Measurements from ENCODE around the gene FUS. TPM values are rescaled to one million over a fixed set of nuclear protein-coding genes. Genes with fewer than 3 reads are reported as not detected.
"Not testable (repeated sequence)": the region's sequence is repeated elsewhere in the genome, so short reads cannot be mapped to it uniquely, and the experiment has no call there.

FUS gene
- total and polyA plus RNA-seq, 2 donors: 36.5 to 478 TPM

GRCh38 chr16:31148896-31149295 lies 31.0 kb upstream of the FUS start:
- Histone ChIP-seq H3K27me3 (ENCODE audit: control insufficient read depth in 2 of 2, insufficient read depth in 1 of 2, low read length in 1 of 2) (peaks cover 0 to 30% of the 10 kb centered on the region in 2 donors), H3K4me3 (ENCODE audit: low read length in 2 of 2) (no peak overlapping the region), H3K27ac (ENCODE audit: low read depth in 1 of 2, low read length in 1 of 2) (no peak overlapping the region), H3K36me3 (ENCODE audit: control insufficient read depth in 2 of 2, insufficient read depth in 2 of 2, low read length in 1 of 2) (no peaks in the 10 kb centered on the region), H3K4me1 (ENCODE audit: control insufficient read depth in 2 of 2, insufficient read depth in 2 of 2, low read length in 2 of 2) (peaks cover 2 to 3% of the 10 kb centered on the region in 2 donors), H3K9me3 (ENCODE audit: control insufficient read depth in 2 of 2, insufficient read depth in 1 of 2, low read length in 1 of 2) (no peaks in the 10 kb centered on the region)
- no peak for DNase-seq (ENCODE audit: low read depth in 6 of 9, low spot score in 9 of 9)
- 97% methylated on average over 25 of the region's 25 CpGs for WGBS

DNA sequence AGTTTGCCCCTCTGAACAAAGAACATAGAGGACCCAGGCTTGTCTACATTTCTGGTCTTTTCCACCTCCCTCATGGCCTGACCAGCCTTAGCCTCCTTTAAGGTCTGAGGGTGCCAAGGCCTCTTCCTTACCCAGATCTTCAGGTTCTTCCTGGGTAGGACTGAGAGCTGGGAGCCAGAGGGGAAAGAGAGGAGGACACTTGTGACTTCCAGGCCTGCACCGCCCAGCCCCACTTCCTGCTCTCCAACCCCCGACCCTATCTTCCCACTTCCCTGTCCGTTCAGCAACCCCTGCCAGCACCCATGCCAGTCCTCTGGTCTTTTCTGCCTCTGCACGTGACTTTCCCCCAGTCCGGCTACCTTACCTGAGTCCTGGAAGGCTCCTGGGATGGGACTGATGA lies 30.6 kb upstream of the FUS start:
- 83% methylated on average over 5 of the region's 5 CpGs for WGBS
- H3K27ac ChIP-seq (ENCODE audit: low read depth in 1 of 2, low read length in 1 of 2): no peak overlapping the region
- no peak overlapping the region for H3K4me3 ChIP-seq (ENCODE audit: low read length in 2 of 2)
- H3K4me1 ChIP-seq (ENCODE audit: control insufficient read depth in 2 of 2, insufficient read depth in 2 of 2, low read length in 2 of 2): peaks cover 2 to 3% of the 10 kb centered on the region in 2 donors
- H3K27me3 ChIP-seq (ENCODE audit: control insufficient read depth in 2 of 2, insufficient read depth in 1 of 2, low read length in 1 of 2): peaks cover 0 to 30% of the 10 kb centered on the region in 2 donors
- no peaks in the 10 kb centered on the region for H3K36me3 ChIP-seq (ENCODE audit: control insufficient read depth in 2 of 2, insufficient read depth in 2 of 2, low read length in 1 of 2)
- H3K9me3 ChIP-seq (ENCODE audit: control insufficient read depth in 2 of 2, insufficient read depth in 1 of 2, low read length in 1 of 2): no peaks in the 10 kb centered on the region
- no peak for DNase-seq (ENCODE audit: low read depth in 6 of 9, low spot score in 9 of 9)

GRCh38 chr16:31149894-31150890 lies 29.7 kb upstream of the FUS start, which contains the start of gene PRSS36:
Gene PRSS36 (minus strand): TSS chr16:31150066. CDS start chr16:31150035, 31 bp downstream.
- Histone ChIP-seq H3K36me3 (ENCODE audit: control insufficient read depth in 2 of 2, insufficient read depth in 2 of 2, low read length in 1 of 2) (no peaks in the 10 kb centered on the region), H3K4me1 (ENCODE audit: control insufficient read depth in 2 of 2, insufficient read depth in 2 of 2, low read length in 2 of 2) (peaks cover 2 to 3% of the 10 kb centered on the region in 2 donors), H3K4me3 (ENCODE audit: low read length in 2 of 2) (no peak within 1 kb of the TSS), H3K27me3 (ENCODE audit: control insufficient read depth in 2 of 2, insufficient read depth in 1 of 2, low read length in 1 of 2) (peaks cover 0 to 30% of the 10 kb centered on the region in 2 donors), H3K27ac (ENCODE audit: low read depth in 1 of 2, low read length in 1 of 2) (no peak within 1 kb of the TSS), H3K9me3 (ENCODE audit: control insufficient read depth in 2 of 2, insufficient read depth in 1 of 2, low read length in 1 of 2) (no peaks in the 10 kb centered on the region)
- no peak for DNase-seq (ENCODE audit: low read depth in 6 of 9, low spot score in 9 of 9)
- WGBS: 94% methylated on average over 11 of the region's 11 CpGs

DNA sequence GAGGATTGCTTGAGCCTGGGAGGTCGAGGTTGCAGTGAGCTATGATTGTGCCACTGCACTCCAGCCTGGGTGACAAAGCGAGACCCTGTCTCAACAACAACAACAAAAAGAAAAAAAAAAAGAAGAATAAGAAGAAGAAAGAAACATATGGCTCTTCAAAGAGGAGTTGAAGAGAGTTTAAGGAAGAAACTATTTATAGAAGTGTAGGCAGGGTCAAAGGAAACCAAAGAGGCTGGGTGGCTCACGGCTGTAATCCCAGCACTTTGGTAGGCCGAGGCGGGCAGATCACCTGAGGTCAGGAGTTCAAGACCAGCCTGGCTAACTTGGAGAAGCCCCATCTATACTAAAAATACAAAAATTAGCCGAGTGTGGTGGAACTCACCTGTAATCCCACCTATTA lies 29.0 kb upstream of the FUS start:
- H3K27ac ChIP-seq (ENCODE audit: low read depth in 1 of 2, low read length in 1 of 2); H3K4me1 ChIP-seq (ENCODE audit: control insufficient read depth in 2 of 2, insufficient read depth in 2 of 2, low read length in 2 of 2); H3K4me3 ChIP-seq (ENCODE audit: low read length in 2 of 2); H3K36me3 ChIP-seq (ENCODE audit: control insufficient read depth in 2 of 2, insufficient read depth in 2 of 2, low read length in 1 of 2); DNase-seq (ENCODE audit: low read depth in 6 of 9, low spot score in 9 of 9); H3K9me3 ChIP-seq (ENCODE audit: control insufficient read depth in 2 of 2, insufficient read depth in 1 of 2, low read length in 1 of 2): not testable (repeated sequence)
- WGBS: 45% methylated on average over 6 of the region's 6 CpGs
- peaks cover 0 to 27% of the 10 kb centered on the region in 2 donors for H3K27me3 ChIP-seq (ENCODE audit: control insufficient read depth in 2 of 2, insufficient read depth in 1 of 2, low read length in 1 of 2)

DNA sequence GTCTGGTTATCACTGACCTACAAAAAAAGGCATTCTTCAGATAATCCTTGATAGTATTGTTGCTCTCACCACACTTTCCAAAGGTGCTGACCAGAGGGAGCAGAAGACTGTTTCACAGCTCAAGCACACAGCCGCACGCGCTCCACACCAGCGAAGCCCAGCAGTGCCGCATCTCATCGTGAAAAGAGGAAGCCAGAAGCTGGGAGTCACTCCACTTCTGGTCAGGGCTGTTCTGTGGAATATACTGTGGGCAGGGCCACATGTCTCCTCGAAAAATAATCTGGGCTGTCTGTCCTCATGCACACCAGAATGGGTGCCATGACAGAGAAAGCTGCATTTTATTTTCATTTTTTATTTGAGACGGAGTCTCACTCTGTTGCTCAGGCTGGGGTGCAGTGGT lies 22.8 kb upstream of the FUS start:
- Histone ChIP-seq H3K27ac (ENCODE audit: low read depth in 1 of 2, low read length in 1 of 2) (no peak overlapping the region), H3K4me1 (ENCODE audit: control insufficient read depth in 2 of 2, insufficient read depth in 2 of 2, low read length in 2 of 2) (no peaks in the 10 kb centered on the region), H3K9me3 (ENCODE audit: control insufficient read depth in 2 of 2, insufficient read depth in 1 of 2, low read length in 1 of 2) (no peaks in the 10 kb centered on the region), H3K27me3 (ENCODE audit: control insufficient read depth in 2 of 2, insufficient read depth in 1 of 2, low read length in 1 of 2) (peaks cover 0 to 13% of the 10 kb centered on the region in 2 donors), H3K4me3 (ENCODE audit: low read length in 2 of 2) (no peak overlapping the region), H3K36me3 (ENCODE audit: control insufficient read depth in 2 of 2, insufficient read depth in 2 of 2, low read length in 1 of 2) (no peaks in the 10 kb centered on the region)
- 14% methylated on average over 8 of the region's 8 CpGs for WGBS
- no peak for DNase-seq (ENCODE audit: low read depth in 6 of 9, low spot score in 9 of 9)

- no peak overlapping the region for H3K27ac ChIP-seq (ENCODE audit: low read depth in 1 of 2, low read length in 1 of 2)
- no peaks in the 10 kb centered on the region for H3K36me3 ChIP-seq (ENCODE audit: control insufficient read depth in 2 of 2, insufficient read depth in 2 of 2, low read length in 1 of 2)
- DNase-seq (ENCODE audit: low read depth in 6 of 9, low spot score in 9 of 9): no peak
- no peaks in the 10 kb centered on the region for H3K4me1 ChIP-seq (ENCODE audit: control insufficient read depth in 2 of 2, insufficient read depth in 2 of 2, low read length in 2 of 2)
- H3K9me3 ChIP-seq (ENCODE audit: control insufficient read depth in 2 of 2, insufficient read depth in 1 of 2, low read length in 1 of 2): no peaks in the 10 kb centered on the region
- H3K4me3 ChIP-seq (ENCODE audit: low read length in 2 of 2): no peak overlapping the region
- WGBS: 97% methylated on average over 8 of the region's 8 CpGs
- H3K27me3 ChIP-seq (ENCODE audit: control insufficient read depth in 2 of 2, insufficient read depth in 1 of 2, low read length in 1 of 2): no peaks in the 10 kb centered on the region
Measured at GRCh38 chr16:31167315-31167714, 12.6 kb upstream of the FUS start.

GRCh38 chr16:31168848-31169247 lies 11.1 kb upstream of the FUS start:
- Histone ChIP-seq H3K27ac (ENCODE audit: low read depth in 1 of 2, low read length in 1 of 2) (no peak overlapping the region), H3K9me3 (ENCODE audit: control insufficient read depth in 2 of 2, insufficient read depth in 1 of 2, low read length in 1 of 2) (no peaks in the 10 kb centered on the region), H3K27me3 (ENCODE audit: control insufficient read depth in 2 of 2, insufficient read depth in 1 of 2, low read length in 1 of 2) (no peaks in the 10 kb centered on the region), H3K4me3 (ENCODE audit: low read length in 2 of 2) (no peak overlapping the region), H3K36me3 (ENCODE audit: control insufficient read depth in 2 of 2, insufficient read depth in 2 of 2, low read length in 1 of 2) (no peaks in the 10 kb centered on the region), H3K4me1 (ENCODE audit: control insufficient read depth in 2 of 2, insufficient read depth in 2 of 2, low read length in 2 of 2) (no peaks in the 10 kb centered on the region)
- DNase-seq (ENCODE audit: low read depth in 6 of 9, low spot score in 9 of 9): no peak
- 78% methylated on average over 2 of the region's 2 CpGs for WGBS

DNA sequence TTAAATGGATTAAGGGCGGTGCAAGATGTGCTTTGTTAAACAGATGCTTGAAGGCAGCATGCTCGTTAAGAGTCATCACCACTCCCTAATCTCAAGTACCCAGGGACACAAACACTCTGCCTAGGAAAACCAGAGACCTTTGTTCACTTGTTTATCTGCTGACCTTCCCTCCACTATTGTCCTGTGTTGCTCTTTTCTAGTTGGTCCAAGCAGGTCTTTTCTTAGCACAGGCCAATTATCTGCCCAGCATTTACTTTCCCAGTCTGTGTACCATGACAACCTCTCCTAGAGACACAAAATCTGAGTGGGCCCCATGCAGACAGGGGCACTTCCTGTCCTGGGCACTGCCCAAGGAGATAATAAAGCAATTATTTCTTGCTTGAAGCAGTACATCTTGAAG lies 9.9 kb upstream of the FUS start:
- not testable (repeated sequence) for H3K36me3 ChIP-seq (ENCODE audit: control insufficient read depth in 2 of 2, insufficient read depth in 2 of 2, low read length in 1 of 2); H3K4me1 ChIP-seq (ENCODE audit: control insufficient read depth in 2 of 2, insufficient read depth in 2 of 2, low read length in 2 of 2); H3K4me3 ChIP-seq (ENCODE audit: low read length in 2 of 2); H3K9me3 ChIP-seq (ENCODE audit: control insufficient read depth in 2 of 2, insufficient read depth in 1 of 2, low read length in 1 of 2); H3K27me3 ChIP-seq (ENCODE audit: control insufficient read depth in 2 of 2, insufficient read depth in 1 of 2, low read length in 1 of 2); DNase-seq (ENCODE audit: low read depth in 6 of 9, low spot score in 9 of 9); H3K27ac ChIP-seq (ENCODE audit: low read depth in 1 of 2, low read length in 1 of 2)
- WGBS: no CpG with 5 or more reads among the region's 2 CpGs

GRCh38 chr16:31177136-31177535 lies 2.8 kb upstream of the FUS start:
- no peaks in the 10 kb centered on the region for H3K27me3 ChIP-seq (ENCODE audit: control insufficient read depth in 2 of 2, insufficient read depth in 1 of 2, low read length in 1 of 2)
- H3K4me3 ChIP-seq (ENCODE audit: low read length in 2 of 2): peak overlapping the region in 1 of 2 donors; percentile 13
- no peaks in the 10 kb centered on the region for H3K9me3 ChIP-seq (ENCODE audit: control insufficient read depth in 2 of 2, insufficient read depth in 1 of 2, low read length in 1 of 2)
- peak overlapping the region; percentile 81 to 87 for H3K27ac ChIP-seq (ENCODE audit: low read depth in 1 of 2, low read length in 1 of 2)
- peaks cover under 1 to 8% of the 10 kb centered on the region in 2 donors for H3K36me3 ChIP-seq (ENCODE audit: control insufficient read depth in 2 of 2, insufficient read depth in 2 of 2, low read length in 1 of 2)
- peak in 8 of 9 donors; percentile 47 to 89 (median 66) for DNase-seq (ENCODE audit: low read depth in 6 of 9, low spot score in 9 of 9)
- H3K4me1 ChIP-seq (ENCODE audit: control insufficient read depth in 2 of 2, insufficient read depth in 2 of 2, low read length in 2 of 2): peaks cover 19 to 41% of the 10 kb centered on the region in 2 donors
- WGBS: 1% methylated on average over 3 of the region's 3 CpGs
